Neural cell (in vitro differentiated cells): ENCODE data around the gene ADAD1. TPM values are rescaled to one million over a fixed set of nuclear protein-coding genes. Genes with fewer than 3 reads are reported as not detected.
"Not testable (repeated sequence)": the region's sequence is repeated elsewhere in the genome, so short reads cannot be mapped to it uniquely, and the experiment has no call there.

Source experiments
- H2AFZ ChIP-seq: fragments of 200-600, 300-800 bp; sonication (generic), shearing (Covaris generic); 2 replicates; pipeline ENCODE4 v1.6.0; 2014; ENCODE audit warnings: low read depth, mild to moderate bottlenecking, antibody characterized with exemption, low read length, moderate library complexity
- H3F3A ChIP-seq: fragments of 200-600 bp; shearing (Covaris generic); 2 replicates; pipeline ENCODE4 v1.6.1; 2016; ENCODE audit warnings: mild to moderate bottlenecking, moderate library complexity, mixed read lengths, antibody characterized with exemption, low read length; ENCODE audit not compliant: insufficient read depth, poor library complexity, severe bottlenecking
- H3K27ac ChIP-seq: fragments of 200-600, 300-800 bp; sonication (generic), shearing (Covaris generic); 2 replicates; pipeline ENCODE4 v1.5.1; 2014; ENCODE audit warnings: mild to moderate bottlenecking, low read length, moderate library complexity
- H3K27me3 ChIP-seq: fragments of 300-800, 200-600 bp; sonication (generic), shearing (Covaris generic); 2 replicates; pipeline ENCODE4 v1.6.0; 2014; ENCODE audit warnings: mild to moderate bottlenecking, low read depth, low read length, moderate library complexity; ENCODE audit not compliant: insufficient read depth
- H3K36me3 ChIP-seq: fragments of 300-800, 200-600 bp; sonication (generic), shearing (Covaris generic); 2 replicates; pipeline ENCODE4 v1.5.1; 2014; ENCODE audit warnings: mild to moderate bottlenecking, antibody characterized with exemption, low read length, moderate library complexity; ENCODE audit not compliant: insufficient read depth
- H3K4me2 ChIP-seq: fragments of 300-800, 200-600 bp; sonication (generic), shearing (Covaris generic); 2 replicates; pipeline ENCODE4 v1.6.0; 2014; ENCODE audit warnings: mild to moderate bottlenecking, low read length
- H3K4me3 ChIP-seq: fragments of 300-800, 200-600 bp; sonication (generic), shearing (Covaris generic); 2 replicates; pipeline ENCODE4 v1.5.1; 2014; ENCODE audit warnings: mild to moderate bottlenecking, low read length, moderate library complexity
- H3K79me2 ChIP-seq: fragments of 200-600 bp; shearing (Covaris generic); replicated peaks from 2 replicates; pipeline ENCODE4 v1.6.0; 2014; ENCODE audit warnings: mild to moderate bottlenecking, low read length, moderate library complexity; ENCODE audit not compliant: insufficient read depth
- H3K9ac ChIP-seq: fragments of 300-800, 200-600 bp; sonication (generic), shearing (Covaris generic); 2 replicates; pipeline ENCODE4 v1.6.1; 2016; ENCODE audit warnings: mild to moderate bottlenecking, low read length, mixed read lengths
- H3K9me2 ChIP-seq: fragments of 200-600 bp; shearing (Covaris generic); 2 replicates; pipeline ENCODE4 v1.6.1; 2016; ENCODE audit warnings: mild to moderate bottlenecking, low read length, mixed read lengths; ENCODE audit not compliant: insufficient read depth
- H3K9me3 ChIP-seq: fragments of 200-600, 300-800 bp; sonication (generic), shearing (Covaris generic); 2 replicates; pipeline ENCODE4 v1.6.1; 2016; ENCODE audit warnings: mild to moderate bottlenecking, mixed run types, low read length, moderate library complexity, mixed read lengths
- H4K20me1 ChIP-seq: fragments of 200-600 bp; shearing (Covaris generic); 2 replicates; pipeline ENCODE4 v1.6.1; 2016; ENCODE audit warnings: mild to moderate bottlenecking, mixed run types; ENCODE audit not compliant: insufficient read depth
- CTCF ChIP-seq: fragments of 450-650 bp; IDR thresholded peaks from 2 replicates; pipeline ENCODE4 v1.5.1; 2014; ENCODE audit warnings: antibody characterized with exemption, mild to moderate bottlenecking, moderate library complexity; ENCODE audit not compliant: poor library complexity, severe bottlenecking
- EP300 ChIP-seq: fragments of 450-650 bp; conservative IDR thresholded peaks from 2 replicates; pipeline ENCODE4 v1.6.1; 2014; ENCODE audit warnings: antibody characterized with exemption, mild to moderate bottlenecking, moderate library complexity; ENCODE audit not compliant: poor library complexity, severe bottlenecking
- EZH2 ChIP-seq: fragments of 200-600, 300-800 bp; shearing (Covaris generic), sonication (generic); IDR thresholded peaks from 2 replicates; pipeline ENCODE4 v1.6.1; 2014; ENCODE audit warnings: antibody characterized with exemption, low read length, borderline replicate concordance, mild to moderate bottlenecking; ENCODE audit not compliant: insufficient read depth, poor library complexity, severe bottlenecking
- MXI1 ChIP-seq: fragments of 450-650 bp; conservative IDR thresholded peaks from 2 replicates; pipeline ENCODE4 v1.6.1; 2014; ENCODE audit warnings: antibody characterized with exemption, mild to moderate bottlenecking; ENCODE audit not compliant: poor library complexity, severe bottlenecking
- POLR2AphosphoS5 ChIP-seq: IDR thresholded peaks from 2 replicates; pipeline ENCODE4 v1.6.1; 2012
- RAD21 ChIP-seq: fragments of 450-650 bp; conservative IDR thresholded peaks from 2 replicates; pipeline ENCODE4 v1.6.1; 2014; ENCODE audit warnings: antibody characterized with exemption, mild to moderate bottlenecking, moderate library complexity
- REST ChIP-seq: IDR thresholded peaks from 2 replicates; pipeline ENCODE4 v1.6.1; 2012; ENCODE audit warnings: borderline replicate concordance
- SMC3 ChIP-seq: fragments of 450-650 bp; conservative IDR thresholded peaks from 2 replicates; pipeline ENCODE4 v1.6.1; 2014; ENCODE audit warnings: antibody characterized with exemption, mild to moderate bottlenecking, moderate library complexity; ENCODE audit not compliant: poor library complexity
- TAF1 ChIP-seq: IDR thresholded peaks from 2 replicates; pipeline ENCODE4 v1.6.1; 2012; ENCODE audit warnings: low read depth
- polyA plus RNA-seq: library from polyadenylated mRNA; depleted of rRNA; stranded (reverse); fragments of >200 nt; gene quantifications from 2 replicates; pipeline ENCODE4 v1.2.3, GENCODE V29; 2014

The ADAD1 gene
- polyA plus RNA-seq, 1 donor from 2014 or later = not detected

- Histone ChIP-seq H3K4me3 (no peak overlapping the region), H3K9me3 (no peaks in the 10 kb centered on the region), H3K27me3 (no peaks in the 10 kb centered on the region), H3K79me2 (no peaks in the 10 kb centered on the region), H3K4me2 (no peak overlapping the region), H3K9ac (no peak overlapping the region), H3K27ac (no peak overlapping the region), H3K36me3 (peaks cover 10% of the 10 kb centered on the region), H2AFZ (no peak overlapping the region), H3K9me2 (no peaks in the 10 kb centered on the region), H3F3A (no peaks in the 10 kb centered on the region), H4K20me1 (no peaks in the 10 kb centered on the region)
- TF ChIP-seq SMC3 (no peak), REST (no peak), TAF1 (no peak), MXI1 (no peak), RAD21 (no peak), CTCF (no peak), EP300 (no peak), EZH2 (no peak), POLR2AphosphoS5 (no peak)
Observed at GRCh38 chr4:122364700-122365404, 14.0 kb upstream of the ADAD1 start.

GRCh38 chr4:122368786-122369185 is 10.0 kb upstream of the ADAD1 start:
- not testable (repeated sequence) for H3K27ac ChIP-seq, H2AFZ ChIP-seq, H3K9me3 ChIP-seq, H3K9me2 ChIP-seq, H3F3A ChIP-seq, H3K4me3 ChIP-seq, H3K9ac ChIP-seq, H3K27me3 ChIP-seq, H3K36me3 ChIP-seq, H3K4me2 ChIP-seq, H4K20me1 ChIP-seq, H3K79me2 ChIP-seq

GRCh38 chr4:122377352-122377751 is 1.5 kb upstream of the ADAD1 start:
- Histone ChIP-seq H3K4me3 (no peak overlapping the region), H3K4me2 (no peak overlapping the region), H3K9ac (no peak overlapping the region), H3K9me2 (no peaks in the 10 kb centered on the region), H4K20me1 (no peaks in the 10 kb centered on the region), H2AFZ (no peak overlapping the region), H3F3A (no peaks in the 10 kb centered on the region), H3K27ac (no peak overlapping the region), H3K9me3 (no peaks in the 10 kb centered on the region), H3K79me2 (no peaks in the 10 kb centered on the region), H3K36me3 (no peaks in the 10 kb centered on the region), H3K27me3 (no peaks in the 10 kb centered on the region)
- TF ChIP-seq CTCF (no peak), POLR2AphosphoS5 (no peak), REST (no peak), RAD21 (no peak), TAF1 (no peak), SMC3 (no peak)
